Stimulated activated CD4-positive, alpha-beta T cell treated with anti-CD3 and anti-CD28 coated beads, TNF-alpha, amount 100 ng/mL, for 1 hour (primary cell): Measurements from ENCODE around the gene VIPR1.

Source experiments
- DNase-seq, 3 donors: peaks; one replicate each; pipeline ENCODE4 v3.0.0-alpha.2; 2020; ENCODE audit warnings: low read depth in 3 of 3, low spot score in 1 of 3

The VIPR1 gene

DNA sequence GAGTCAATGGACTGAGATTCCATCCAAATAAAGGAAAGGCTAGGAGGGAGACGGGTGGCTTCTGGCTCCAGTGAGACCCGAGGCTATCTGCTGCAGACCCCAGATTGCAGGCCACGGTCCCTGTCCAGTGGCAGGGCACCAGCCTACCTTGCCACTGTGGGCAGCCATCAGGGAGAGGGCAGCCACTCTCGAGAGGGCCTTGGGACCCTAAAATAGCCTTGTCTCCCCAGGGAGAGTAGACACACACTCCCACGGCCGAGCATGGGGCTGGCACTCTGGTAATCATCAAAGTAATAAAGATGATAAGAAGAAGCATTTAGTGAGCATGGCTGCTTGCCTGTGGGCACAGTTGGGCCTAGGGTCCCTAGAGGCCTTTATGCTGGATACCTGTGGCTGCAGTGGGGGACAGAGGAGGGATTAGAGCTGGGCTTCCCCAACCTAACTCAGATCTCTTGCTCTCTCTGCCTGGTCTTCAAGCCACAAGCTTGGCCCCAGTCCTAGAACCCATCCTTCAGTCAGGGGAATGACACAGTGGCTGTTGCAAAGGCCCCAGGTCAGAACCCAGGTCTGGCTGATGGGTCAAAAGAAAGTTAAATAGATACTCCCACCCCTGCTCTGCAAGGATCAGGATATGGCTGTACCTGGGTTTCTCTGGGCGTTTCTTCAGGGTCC, 9.2 kb upstream of the VIPR1 start:
- no peak for DNase-seq

DNA sequence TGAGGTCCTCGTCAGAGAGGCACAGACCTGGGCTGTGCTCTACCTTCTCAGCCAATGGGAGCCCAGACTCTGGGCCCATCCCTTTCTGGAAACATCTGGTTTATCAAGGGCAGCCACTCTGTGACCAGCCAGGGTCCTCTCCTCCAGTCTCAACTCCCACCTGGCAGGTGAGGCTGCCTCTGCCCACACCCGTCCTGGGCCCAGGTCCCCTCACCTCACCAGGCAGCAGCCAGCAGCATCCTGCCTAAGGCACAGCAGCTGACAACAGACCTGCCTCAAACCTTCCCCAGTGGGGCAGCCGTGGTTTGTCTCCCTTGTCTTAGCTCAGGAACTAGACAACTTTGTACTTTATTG, 8.7 kb upstream of the VIPR1 start:
- no peak for DNase-seq

DNA sequence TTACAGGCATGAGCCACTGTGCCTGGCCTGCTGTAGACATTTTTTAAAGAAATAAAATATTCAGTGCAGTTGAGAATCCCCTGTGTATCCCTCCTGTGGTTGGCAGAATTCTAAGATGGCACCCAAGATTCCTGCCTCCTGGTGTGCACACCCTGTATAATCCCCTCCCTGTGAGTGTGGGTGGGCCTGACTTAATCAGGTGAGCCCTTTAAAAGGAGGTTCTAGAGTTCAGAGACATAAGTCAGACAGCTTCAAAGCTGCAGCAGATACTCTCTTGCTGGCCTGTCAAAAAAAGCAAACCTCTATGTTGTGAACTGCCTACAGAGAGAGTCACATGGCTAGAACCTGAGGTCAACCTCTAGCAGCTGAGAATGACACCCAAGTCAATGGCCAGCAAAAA, 7.0 kb upstream of the VIPR1 start:
- DNase-seq, result no peak

DNA sequence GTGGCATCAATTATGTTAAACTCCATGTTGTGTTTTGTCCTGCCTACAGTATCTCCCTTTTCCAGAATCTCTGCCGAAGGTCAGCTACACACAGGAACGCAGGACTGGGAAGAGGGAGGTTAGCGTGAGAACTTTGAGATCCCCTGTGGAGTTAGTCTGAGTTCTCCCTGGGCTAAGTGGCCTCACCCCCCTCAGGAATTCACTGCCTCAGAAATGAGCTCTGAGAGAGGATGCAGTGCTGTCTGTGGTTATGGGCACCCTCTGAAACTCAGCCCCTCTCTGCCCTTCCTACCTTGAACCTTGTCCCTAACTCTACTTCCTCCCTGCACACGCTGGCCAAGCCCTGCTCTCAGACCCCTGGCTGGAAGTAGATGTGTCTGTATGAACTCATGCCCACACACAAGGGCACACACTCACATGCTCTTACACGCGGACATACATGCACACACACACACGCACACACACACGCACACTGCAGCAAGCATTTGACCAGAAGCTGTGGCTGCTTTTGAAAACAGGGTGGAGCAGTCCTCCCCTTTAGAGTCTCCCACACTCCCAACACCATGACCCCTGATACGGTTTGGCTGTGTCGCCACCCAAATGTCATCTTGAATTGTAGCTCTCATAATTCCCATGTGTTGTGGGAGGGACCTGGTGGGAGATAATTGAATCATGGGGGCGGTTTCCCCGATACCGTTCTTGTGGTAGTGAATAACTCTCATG, 5.3 kb upstream of the VIPR1 start:
- DNase-seq, result no peak

DNA sequence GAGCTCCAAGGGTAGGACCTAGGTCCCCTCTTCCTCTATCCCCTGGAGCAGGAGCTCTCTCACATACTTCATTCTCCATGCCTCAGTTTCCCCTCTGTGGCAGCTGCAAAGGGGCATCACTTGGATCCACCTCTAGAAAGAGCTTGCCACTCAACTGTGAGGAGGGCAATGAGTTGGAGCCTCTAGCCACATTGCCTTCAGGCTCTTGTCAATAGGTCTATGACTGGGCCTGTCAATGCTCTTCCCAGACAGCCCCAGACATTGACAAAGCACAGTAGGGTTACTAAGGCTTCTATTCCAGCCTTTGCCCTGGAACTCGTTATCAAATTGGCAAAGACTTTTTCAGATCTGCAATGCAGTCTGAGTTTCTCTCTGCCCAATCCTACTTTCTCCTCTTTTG, 4.4 kb upstream of the VIPR1 start:
- no peak for DNase-seq

DNA sequence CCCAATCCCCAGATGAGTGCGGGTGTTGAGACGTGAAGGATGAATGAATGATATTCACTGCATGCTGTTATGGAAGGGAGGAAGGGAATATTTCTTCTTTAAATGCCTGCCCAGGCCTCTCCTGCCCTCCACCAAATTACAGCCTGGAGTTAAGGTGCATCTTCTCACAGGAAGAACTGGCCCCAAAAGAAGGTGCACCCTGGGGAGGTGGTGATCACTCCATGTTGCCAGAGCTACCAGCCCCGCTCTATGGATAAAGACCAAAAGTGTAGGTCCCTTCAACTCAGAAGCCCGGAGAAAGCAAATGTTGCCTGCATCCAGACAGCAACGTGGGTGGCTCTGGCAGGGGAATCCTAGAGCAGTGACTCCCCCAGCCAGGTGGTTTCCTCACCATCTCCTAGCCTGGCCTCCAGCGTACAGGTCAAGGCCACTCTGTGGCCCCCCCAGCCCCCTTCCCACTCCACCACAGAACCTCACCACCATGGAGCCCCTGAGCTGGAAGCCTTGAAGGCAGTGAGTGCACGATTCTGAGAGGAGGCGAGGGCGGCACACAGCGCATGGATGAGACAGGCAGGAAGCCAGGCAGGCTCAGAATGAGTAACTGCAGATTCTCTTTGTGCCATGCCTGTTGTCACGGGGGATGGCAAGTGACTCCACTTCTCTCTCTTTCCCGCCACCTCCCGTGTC, 3.5 kb upstream of the VIPR1 start:
- DNase-seq, result no peak

DNA sequence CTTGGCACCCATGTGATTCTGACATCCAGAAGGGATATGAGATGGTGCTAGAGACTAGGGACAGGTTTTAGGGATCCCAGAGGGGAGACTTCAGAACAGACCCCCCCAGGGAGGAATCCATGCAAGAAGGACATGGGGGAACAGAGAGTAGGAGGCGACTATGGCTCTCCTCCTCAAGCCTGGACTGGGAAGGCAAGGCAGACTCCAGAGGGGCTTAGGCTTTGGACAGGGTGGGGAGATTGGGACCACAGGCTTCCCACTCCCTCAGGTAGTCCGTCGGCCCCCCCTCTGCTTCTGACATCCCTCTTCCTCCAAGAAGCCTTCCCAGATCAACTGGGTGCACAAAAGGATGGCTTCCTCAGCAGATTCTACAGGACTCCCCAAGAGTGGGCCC, 3.0 kb upstream of the VIPR1 start:
- no peak for DNase-seq

DNA sequence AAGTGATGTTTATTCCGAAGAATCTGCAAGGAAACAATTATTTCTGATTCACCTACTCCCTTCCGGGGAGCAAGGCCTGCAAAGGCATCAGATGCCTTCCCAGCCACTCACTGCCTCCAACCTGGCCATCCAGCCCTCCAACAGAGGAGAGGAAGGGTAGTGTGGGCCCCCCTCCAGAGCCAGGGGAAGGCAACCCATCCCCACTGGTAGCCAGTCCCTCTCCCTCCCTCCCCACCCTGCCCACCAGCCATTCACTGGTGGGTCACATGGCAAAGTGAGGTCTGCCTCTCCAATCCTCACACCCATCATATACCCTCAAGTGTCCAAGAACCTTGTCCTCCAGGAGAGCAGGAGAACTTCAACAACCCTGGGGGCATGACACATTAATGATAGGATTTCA, 2.4 kb upstream of the VIPR1 start:
- DNase-seq, result no peak

DNA sequence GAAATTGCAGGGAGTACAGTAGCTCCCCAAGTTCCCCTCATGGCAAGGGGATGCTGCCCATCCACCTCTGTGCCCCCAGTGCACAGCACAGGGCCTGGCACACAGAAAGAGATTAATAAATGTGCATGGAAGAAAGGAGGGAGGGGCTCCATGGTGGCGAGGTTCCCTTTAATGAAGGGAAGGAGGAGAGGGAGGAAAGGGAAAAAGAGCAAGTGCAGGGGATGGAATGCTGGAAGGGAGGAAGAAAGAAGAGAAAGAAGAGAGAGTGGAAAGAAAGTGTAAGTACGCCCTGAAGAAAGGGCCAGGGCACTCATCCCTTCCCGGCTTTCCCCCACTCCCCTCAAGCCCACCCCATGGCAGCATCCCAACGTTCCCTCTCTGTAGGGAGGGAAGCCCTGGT, 1.5 kb upstream of the VIPR1 start:
- no peak for DNase-seq

DNA sequence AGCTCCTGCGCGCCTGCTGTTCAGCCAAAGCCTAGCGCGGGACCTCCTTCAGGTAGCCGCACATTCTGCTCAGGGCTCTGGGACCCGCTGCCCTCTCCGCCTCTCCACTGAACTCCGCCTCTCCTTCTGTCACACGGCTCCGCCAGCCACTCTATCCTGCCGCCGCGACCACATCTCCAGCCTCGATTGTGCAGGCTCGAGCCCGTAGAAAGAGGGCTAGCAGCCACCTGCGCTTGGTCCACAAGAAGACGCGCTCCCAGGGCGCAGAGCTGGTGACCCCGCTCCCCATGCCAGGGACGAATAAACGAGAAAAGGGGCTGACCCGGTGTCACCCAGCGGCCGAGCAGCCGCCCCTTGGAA, 1.1 kb upstream of the VIPR1 start:
- no peak for DNase-seq

DNA sequence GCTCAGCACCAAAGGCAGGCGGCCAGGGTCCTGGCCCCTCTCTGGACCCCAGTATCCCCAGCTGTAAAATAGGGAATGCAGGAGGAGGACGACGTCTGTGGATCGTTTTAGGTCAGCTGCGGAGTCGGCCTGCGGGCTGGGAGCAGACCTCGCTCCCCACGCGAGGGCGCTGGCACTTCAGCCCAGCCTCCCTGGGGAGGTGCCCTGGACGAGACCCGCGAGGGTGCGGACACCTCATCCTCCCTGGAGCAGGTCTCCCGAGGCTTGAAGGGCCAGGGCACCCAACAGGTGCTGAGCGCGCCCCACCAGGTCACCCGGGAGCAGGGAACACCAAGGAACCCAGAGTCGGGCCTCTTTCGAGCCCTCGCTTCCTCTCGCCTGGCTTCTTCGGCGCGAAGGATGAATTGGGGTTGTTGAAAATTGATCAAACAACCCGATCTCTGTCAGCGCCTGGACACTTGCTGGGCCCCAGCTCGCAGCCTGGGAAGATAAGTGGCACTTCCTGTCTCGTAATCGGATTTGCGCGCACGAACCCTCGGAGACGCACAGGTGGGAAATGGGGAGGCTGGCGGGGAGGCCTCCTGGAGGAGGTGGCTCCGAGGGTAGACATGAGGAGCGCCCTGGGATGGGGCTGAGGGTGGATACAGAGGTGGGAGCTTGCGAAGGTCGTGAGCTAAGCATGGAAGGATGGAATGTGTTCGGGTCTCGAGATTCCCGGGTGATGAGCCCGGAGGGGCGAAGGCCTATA, 588 bp upstream of the VIPR1 start:
- peak in 2 of 3 donors; percentile 37 to 48 for DNase-seq

DNA sequence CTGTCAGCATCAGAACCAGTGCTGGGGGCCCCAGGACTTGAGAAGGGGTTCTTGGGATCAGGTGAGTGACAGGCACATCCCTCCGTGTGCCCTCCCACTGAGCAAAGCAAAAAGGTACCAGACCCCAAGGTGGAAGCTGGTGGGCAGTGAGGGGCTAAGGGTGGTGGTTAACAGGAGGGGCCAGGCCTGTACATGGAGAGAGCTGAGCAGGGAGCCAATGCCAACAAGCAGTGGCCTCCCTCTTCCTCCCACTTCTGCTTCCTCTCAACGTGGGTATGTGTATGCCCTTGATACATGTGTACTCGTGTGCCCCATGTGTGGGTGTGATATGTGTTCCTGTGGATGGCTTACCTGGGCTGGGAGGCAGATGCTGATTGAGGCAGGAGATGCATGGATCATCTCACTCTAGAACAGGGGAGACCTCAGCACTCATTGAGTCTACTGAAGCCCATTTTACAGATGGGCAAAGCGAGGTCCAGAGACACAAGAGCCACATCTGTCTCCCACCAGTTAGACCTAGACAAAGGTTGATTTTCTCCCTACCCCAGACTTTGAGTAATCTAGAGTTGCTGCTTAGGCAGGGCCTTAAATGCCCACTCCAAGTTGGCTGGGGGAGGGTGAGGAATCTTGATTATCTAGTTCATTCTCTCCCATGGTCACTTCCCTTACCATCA, 945 bp downstream of the VIPR1 start:
- no peak for DNase-seq

DNA sequence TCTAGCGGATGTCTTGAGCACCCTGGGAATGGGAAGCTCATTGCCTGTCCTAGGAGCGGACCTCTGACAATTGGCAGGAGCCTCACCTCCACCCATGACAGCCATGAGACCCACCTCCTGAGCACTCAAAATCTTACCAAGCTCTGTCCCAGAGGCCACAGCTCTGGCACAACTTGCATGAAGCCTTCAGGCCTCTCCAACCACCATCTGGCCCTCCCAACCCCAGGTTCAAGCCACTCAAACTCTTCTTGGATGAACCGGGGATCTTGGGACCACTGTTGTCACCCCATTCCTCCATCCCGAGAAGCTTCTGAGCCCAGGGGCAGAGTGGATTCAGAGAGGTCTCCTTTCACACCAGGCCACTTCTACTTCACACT, 1.5 kb downstream of the VIPR1 start:
- no peak for DNase-seq

DNA sequence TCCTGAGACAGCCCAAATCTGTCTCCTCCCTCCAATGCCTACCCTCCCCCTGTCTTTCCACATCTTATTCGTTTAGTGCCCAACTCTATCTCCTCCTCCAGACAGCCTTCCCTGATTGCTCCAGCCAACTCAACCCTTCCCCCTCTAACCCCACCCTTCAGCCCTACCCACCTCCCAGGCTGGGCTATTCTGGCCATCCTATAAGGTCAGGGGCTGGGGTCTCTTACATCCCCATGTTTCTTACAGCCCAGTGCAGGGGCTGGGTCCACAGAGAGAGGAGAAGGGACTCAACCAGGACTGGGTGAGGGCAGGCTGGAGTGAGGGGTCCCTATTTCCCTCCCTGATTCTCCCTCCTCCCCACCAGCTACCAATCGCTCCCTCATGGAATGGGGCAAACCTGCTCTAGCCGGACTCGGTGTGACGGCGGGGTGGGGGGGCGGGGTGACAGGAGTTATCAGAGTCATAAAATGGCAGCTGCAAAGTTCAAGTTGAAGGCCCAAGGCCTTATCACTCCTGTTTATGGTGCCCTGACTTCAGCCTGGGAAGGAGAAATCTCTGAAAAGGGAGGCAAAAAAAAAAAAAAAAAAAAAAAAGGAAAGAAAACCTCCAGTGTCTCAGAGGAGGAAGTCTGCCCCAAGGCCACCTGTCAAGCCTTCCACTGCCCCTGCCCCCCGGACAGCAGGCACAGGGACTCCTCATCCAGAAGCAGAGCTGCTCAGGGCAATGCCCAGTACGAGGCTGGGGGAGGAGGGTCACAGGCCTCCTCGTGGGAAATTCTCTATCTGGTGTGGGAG, 2.1 kb downstream of the VIPR1 start:
- no peak for DNase-seq

DNA sequence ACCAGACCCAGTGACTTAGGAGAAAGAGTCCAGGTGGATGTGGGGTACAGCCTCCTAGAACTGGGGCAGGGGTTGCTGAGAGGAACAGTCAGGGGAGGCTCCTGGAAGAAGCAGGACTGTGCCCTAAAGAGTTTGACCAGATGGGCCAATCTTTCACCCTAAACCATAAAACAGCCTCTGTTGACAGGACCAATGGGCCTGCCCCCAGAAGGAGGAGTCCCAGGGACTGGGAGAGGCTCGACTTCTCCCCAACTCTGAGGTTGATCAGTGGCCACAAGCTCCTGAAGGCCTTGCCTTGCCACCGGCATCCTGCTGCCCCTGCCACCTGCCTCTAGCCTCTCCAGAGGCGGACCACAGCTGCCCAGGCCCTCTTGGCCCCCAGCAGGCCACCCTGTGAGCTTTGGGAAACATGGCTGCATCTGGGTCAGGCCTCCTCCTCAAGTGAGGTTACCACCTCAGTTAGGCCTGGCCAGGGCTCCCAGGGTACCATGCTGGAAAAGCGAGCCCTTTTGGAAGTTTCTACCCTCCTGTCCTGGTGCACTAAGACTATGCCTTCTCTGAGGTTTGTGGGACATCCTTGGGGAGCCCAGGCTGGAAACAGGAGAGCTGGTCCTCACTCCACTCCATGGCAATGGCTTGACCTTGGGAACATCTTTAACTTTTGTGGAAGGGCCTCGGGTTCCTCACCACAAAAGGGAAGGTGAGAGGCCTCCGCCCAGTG, 2.8 kb downstream of the VIPR1 start:
- DNase-seq, result no peak

DNA sequence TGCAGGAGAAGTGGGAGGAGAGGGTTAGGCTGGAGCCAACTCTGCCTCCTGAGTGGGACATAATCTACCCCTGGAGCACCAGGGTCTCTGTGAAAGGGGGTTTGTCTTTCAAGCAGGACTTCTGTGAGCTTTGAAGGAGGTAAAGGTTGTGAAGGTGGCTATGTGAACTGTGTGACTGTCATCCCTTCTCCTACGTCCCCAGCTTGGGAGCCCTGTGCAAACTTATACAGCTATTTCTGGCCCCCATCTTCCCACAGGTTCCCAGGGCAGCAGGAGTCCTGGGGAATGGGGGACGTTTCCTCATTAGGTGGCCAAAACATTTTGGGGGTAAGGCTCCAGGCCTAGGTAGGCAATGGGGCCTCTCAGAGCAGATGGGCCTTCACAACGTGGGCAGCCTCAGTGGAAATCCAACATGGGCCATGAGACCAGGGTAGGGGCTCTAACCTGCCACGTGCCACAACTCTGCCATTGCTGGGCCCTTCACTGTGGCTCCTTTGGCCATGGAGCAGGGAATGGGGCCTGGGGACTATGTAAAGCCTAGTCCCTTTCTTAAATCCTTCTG, 3.5 kb downstream of the VIPR1 start:
- no peak for DNase-seq

DNA sequence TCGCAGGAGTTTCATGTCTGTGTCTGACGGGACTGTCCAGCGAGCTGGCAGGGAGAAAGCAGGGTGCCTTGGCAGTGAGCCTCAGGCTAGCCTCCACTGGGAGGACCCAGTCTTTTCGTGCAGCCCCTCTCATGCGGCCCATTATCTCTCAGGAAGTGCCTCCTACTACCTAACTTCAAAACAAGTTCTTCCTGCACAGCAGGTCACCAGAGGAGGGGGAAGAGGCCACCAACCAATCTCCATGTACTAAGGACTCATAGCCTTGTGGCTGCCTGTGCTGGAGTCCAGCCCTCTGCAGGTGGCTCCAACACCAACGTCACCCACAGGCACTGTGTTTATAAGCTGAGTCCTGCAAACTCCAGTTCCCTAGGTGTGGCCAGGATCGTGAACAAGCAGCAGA, 4.8 kb downstream of the VIPR1 start:
- DNase-seq, result no peak

DNA sequence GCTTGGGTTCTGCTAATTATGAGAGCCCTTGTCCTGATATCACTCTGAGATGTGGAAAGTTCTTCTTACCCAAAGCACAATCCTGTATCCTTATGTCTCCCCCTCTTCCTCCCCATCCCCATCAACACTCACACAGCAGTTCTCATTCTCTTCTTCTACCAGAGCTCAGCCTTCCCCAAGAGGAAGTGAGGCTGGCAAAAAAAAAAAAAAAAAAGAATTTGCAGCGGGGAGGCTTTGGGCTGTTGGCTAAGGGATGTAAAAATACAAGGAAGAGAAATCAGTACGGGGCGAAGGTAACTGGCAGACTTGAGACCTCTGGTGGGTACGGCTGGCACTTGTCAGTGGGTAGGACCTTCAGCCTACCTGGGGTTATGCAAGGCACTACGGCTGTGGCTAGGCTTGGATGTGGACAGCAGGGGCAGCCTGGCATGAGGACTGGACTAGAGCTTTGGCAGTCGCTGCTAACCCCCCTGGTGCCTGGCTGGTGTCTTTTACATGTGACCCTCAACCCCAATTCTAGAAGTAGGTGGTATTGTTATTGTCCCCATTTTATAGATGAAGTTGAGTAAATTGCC, 5.4 kb downstream of the VIPR1 start:
- no peak for DNase-seq

DNA sequence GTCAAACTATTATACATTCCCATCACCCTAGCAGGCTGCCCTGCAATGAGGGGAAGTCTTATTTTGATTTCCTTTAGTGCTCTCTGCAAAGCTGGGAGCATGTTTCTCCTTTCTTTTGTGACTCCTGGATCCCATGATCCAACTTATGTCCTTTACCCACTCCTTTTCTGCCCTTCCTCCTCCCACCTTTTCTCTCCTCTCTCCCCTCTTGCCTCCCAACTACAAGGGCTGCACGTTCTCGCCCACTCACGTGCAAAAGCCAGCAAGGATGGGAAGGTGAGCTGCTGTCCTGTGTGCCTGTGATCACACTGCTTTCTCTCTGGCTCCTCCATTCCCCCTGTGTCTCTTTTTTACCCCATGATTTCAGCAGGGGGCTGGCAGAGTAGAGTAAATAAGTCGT, 6.1 kb downstream of the VIPR1 start:
- DNase-seq, result no peak
